CD8-positive, alpha-beta memory T cell (primary cell): Measurements from ENCODE around the gene DHRS13. TPM values are rescaled to one million over a fixed set of nuclear protein-coding genes. Genes with fewer than 3 reads are reported as not detected.
"Not testable (repeated sequence)": the region's sequence is repeated elsewhere in the genome, so short reads cannot be mapped to it uniquely, and the experiment has no call there.

ENCODE experiments used
- CTCF ChIA-PET: fragments of 350-600 bp; sonication (Branson Sonifier 250); formaldehyde crosslinking; loops from one replicate; lab custom pipeline; 2021; ENCODE audit warnings: antibody characterized with exemption; lab: Charles Lee
- POLR2A ChIA-PET: fragments of 350-600 bp; sonication (Branson Sonifier 250); formaldehyde crosslinking; loops from one replicate; lab custom pipeline; 2021; ENCODE audit warnings: antibody characterized with exemption; lab: Charles Lee
- DNase-seq, 5 donors: peaks; one replicate each; pipeline versions ENCODE4 v3.0.0 to v3.0.0-alpha.2; 2020 to 2022; ENCODE audit warnings: mixed read lengths in 1 of 5
- H3K27ac ChIP-seq: one replicate; pipeline ENCODE4 v1.7.0; 2013; ENCODE audit warnings: low read depth, mild to moderate bottlenecking, low read length, moderate library complexity
- H3K27me3 ChIP-seq: 2 replicates; pipeline ENCODE4 v1.7.0; 2013; ENCODE audit warnings: low read length, mild to moderate bottlenecking; ENCODE audit not compliant: insufficient read depth, poor library complexity, severe bottlenecking
- H3K36me3 ChIP-seq: 2 replicates; pipeline ENCODE4 v1.7.0; 2013; ENCODE audit warnings: mild to moderate bottlenecking, low read length, moderate library complexity; ENCODE audit not compliant: insufficient read depth
- H3K4me1 ChIP-seq: 2 replicates; pipeline ENCODE4 v1.7.0; 2013; ENCODE audit warnings: mild to moderate bottlenecking, low read length, moderate library complexity; ENCODE audit not compliant: insufficient read depth
- H3K4me3 ChIP-seq: 2 replicates; pipeline ENCODE4 v1.7.0; 2013; ENCODE audit warnings: mild to moderate bottlenecking, low read length
- H3K9me3 ChIP-seq: 2 replicates; pipeline ENCODE4 v1.7.0; 2013; ENCODE audit warnings: mild to moderate bottlenecking, low read length
- H3K27ac Mint-ChIP-seq, 8 donors: one replicate each; pipeline ENCODE4 v1.8.0; 2020 to 2021; ENCODE audit warnings: mixed read lengths in 8 of 8, mild to moderate bottlenecking in 6 of 8, inconsistent platforms in 3 of 8, moderate library complexity in 3 of 8
- H3K27me3 Mint-ChIP-seq, 2 donors: one replicate each; pipeline ENCODE4 v1.8.0; 2020 to 2021; ENCODE audit warnings: mixed read lengths in 2 of 2, mild to moderate bottlenecking in 1 of 2, moderate library complexity in 1 of 2
- H3K36me3 Mint-ChIP-seq, 3 donors: one replicate each; pipeline ENCODE4 v1.8.0; 2020 to 2021; ENCODE audit warnings: mixed read lengths in 3 of 3, inconsistent platforms in 1 of 3, mild to moderate bottlenecking in 1 of 3
- H3K4me1 Mint-ChIP-seq, 3 donors: one replicate each; pipeline ENCODE4 v1.8.0; 2020 to 2021; ENCODE audit warnings: mixed read lengths in 3 of 3, inconsistent platforms in 1 of 3, mild to moderate bottlenecking in 1 of 3
- H3K4me3 Mint-ChIP-seq, 7 donors: one replicate each; pipeline ENCODE4 v1.8.0; 2020 to 2021; ENCODE audit warnings: mixed read lengths in 7 of 7, mild to moderate bottlenecking in 6 of 7, moderate library complexity in 4 of 7, inconsistent platforms in 2 of 7
- H3K9me3 Mint-ChIP-seq, 5 donors: one replicate each; pipeline ENCODE4 v1.8.0; 2020 to 2022; ENCODE audit warnings: mixed read lengths in 5 of 5, mild to moderate bottlenecking in 3 of 5, moderate library complexity in 2 of 5, inconsistent platforms in 1 of 5
- polyA plus RNA-seq: library from polyadenylated mRNA; unstranded; fragments of 300-500 nt; fragmentation: Illumina TruSeq; gene quantifications from one replicate; pipeline ENCODE4 v1.2.3, GENCODE V29; 2021
- total RNA-seq, 2 experiments: library from RNA; stranded (reverse); gene quantifications; one replicate each; pipeline ENCODE4 v1.2.3, GENCODE V29; 2021

The DHRS13 gene
- total and polyA plus RNA-seq, 3 experiments from 2014 or later: 26.5 to 34.7 (median 32.6) TPM

GRCh38 chr17:28897769-28898526 lies 4.9 kb downstream of the DHRS13 start:
- DNase-seq: peak in 1 of 5 donors; percentile 58
- Histone ChIP-seq H3K4me3 (peak overlapping the region; percentile 93), H3K4me1 (peaks cover 64% of the 10 kb centered on the region), H3K36me3 (peaks cover 5% of the 10 kb centered on the region), H3K27me3 (no peaks in the 10 kb centered on the region), H3K27ac (peak overlapping the region; percentile 84), H3K9me3 (no peaks in the 10 kb centered on the region)
- peak overlapping the region; percentile 83 to 97 (median 95) for H3K27ac Mint-ChIP-seq
- ChIA-PET CTCF (interaction anchor here (0.7 to 3.2 kb wide), 16 partner anchors 8 to 178 kb away, joined by 3 to 16 read pairs (median 4); partner anchors contain the start of genes FAM222B, PHF12, RPL23A and TLCD1), POLR2A (interaction anchor here (0.6 to 3.1 kb wide), 7 partner anchors 13 to 187 kb away, joined by 3 to 28 read pairs (median 4); partner anchors contain the start of gene PHF12)
- H3K9me3 Mint-ChIP-seq: no peaks in the 10 kb centered on the region
- H3K4me3 Mint-ChIP-seq: peak overlapping the region; percentile 88 to 99 (median 97)
- H3K4me1 Mint-ChIP-seq: peaks cover 59 to 77% (median 62%) of the 10 kb centered on the region in 3 donors
- H3K36me3 Mint-ChIP-seq: peaks cover 0 to 42% (median 8%) of the 10 kb centered on the region in 3 donors
- H3K27me3 Mint-ChIP-seq: no peaks in the 10 kb centered on the region

- peak within 1 kb of the TSS; percentile 93 for H3K4me3 ChIP-seq
- H3K4me1 ChIP-seq: peaks cover 72% of the 10 kb centered on the region
- no peaks in the 10 kb centered on the region for H3K9me3 ChIP-seq
- H3K27ac Mint-ChIP-seq: peak within 1 kb of the TSS; percentile 94 to 98 (median 96)
- H3K27me3 ChIP-seq: no peaks in the 10 kb centered on the region
- H3K4me3 Mint-ChIP-seq: peak within 1 kb of the TSS; percentile 88 to 99 (median 97)
- H3K36me3 ChIP-seq: peaks cover 5% of the 10 kb centered on the region
- peak within 1 kb of the TSS; percentile 84 for H3K27ac ChIP-seq
- POLR2A ChIA-PET: interaction anchor here (0.6 to 3.1 kb wide), 10 partner anchors 14 to 385 kb away, joined by 3 to 28 read pairs (median 4); partner anchors contain the start of gene PHF12
- no peaks in the 10 kb centered on the region for H3K27me3 Mint-ChIP-seq
- no peaks in the 10 kb centered on the region for H3K9me3 Mint-ChIP-seq
- DNase-seq: peak; percentile 49 to 81 (median 68)
- H3K4me1 Mint-ChIP-seq: peaks cover 62 to 80% (median 66%) of the 10 kb centered on the region in 3 donors
- H3K36me3 Mint-ChIP-seq: peaks cover 0 to 42% (median 8%) of the 10 kb centered on the region in 3 donors
- CTCF ChIA-PET: interaction anchor here (0.7 to 3.2 kb wide), 15 partner anchors 9 to 177 kb away, joined by 3 to 16 read pairs (median 4); partner anchors contain the start of genes FAM222B and RPL23A
These were observed 5.8 kb downstream of the DHRS13 start, which contains the start of gene FLOT2 for GRCh38 chr17:28896884-28897768. FLOT2 (minus strand) TSS chr17:28897733; CDS start chr17:28897574, 159 bp downstream.

GRCh38 chr17:28896491-28896883 lies 6.4 kb downstream of the DHRS13 start:
- peak overlapping the region; percentile 84 for H3K27ac ChIP-seq

GRCh38 chr17:28895794-28896447 lies 7.0 kb downstream of the DHRS13 start:
- Mint-ChIP-seq H3K9me3 (no peaks in the 10 kb centered on the region), H3K36me3 (peaks cover 0 to 49% (median 13%) of the 10 kb centered on the region in 3 donors), H3K4me1 (peaks cover 64 to 81% (median 70%) of the 10 kb centered on the region in 3 donors), H3K27ac (peak overlapping the region; percentile 83 to 98 (median 96)), H3K4me3 (peak overlapping the region; percentile 88 to 99 (median 97)), H3K27me3 (no peaks in the 10 kb centered on the region)
- Histone ChIP-seq H3K27me3 (no peaks in the 10 kb centered on the region), H3K9me3 (no peaks in the 10 kb centered on the region), H3K4me1 (peaks cover 72% of the 10 kb centered on the region), H3K4me3 (peak overlapping the region; percentile 93), H3K36me3 (peaks cover 5% of the 10 kb centered on the region), H3K27ac (peak overlapping the region; percentile 84)
- ChIA-PET CTCF (interaction anchor here (1.3 to 3.1 kb wide), 6 partner anchors 12 to 169 kb away, joined by 3 to 16 read pairs (median 5); no protein-coding TSS in a partner anchor), POLR2A (interaction anchor here (0.5 to 1.4 kb wide), 3 partner anchors 29 to 83 kb away, joined by 3 to 5 read pairs (median 5); no protein-coding TSS in a partner anchor)
- no peak for DNase-seq

More at GRCh38 chr17:28896491-28896883, 6.4 kb downstream of the DHRS13 start:
- Histone ChIP-seq H3K4me3 (peak overlapping the region; percentile 93), H3K4me1 (peaks cover 72% of the 10 kb centered on the region), H3K27me3 (no peaks in the 10 kb centered on the region), H3K36me3 (peaks cover 5% of the 10 kb centered on the region), H3K9me3 (no peaks in the 10 kb centered on the region)
- ChIA-PET CTCF (interaction anchor here (1.0 to 3.1 kb wide), 7 partner anchors 12 to 170 kb away, joined by 3 to 16 read pairs (median 5); no protein-coding TSS in a partner anchor), POLR2A (interaction anchor here (1.1 to 1.6 kb wide), 3 partner anchors 41 to 84 kb away, joined by 3 to 5 read pairs (median 4); no protein-coding TSS in a partner anchor)
- no peaks in the 10 kb centered on the region for H3K9me3 Mint-ChIP-seq
- H3K4me3 Mint-ChIP-seq: peak overlapping the region; percentile 88 to 99 (median 97)
- DNase-seq: no peak
- H3K27ac Mint-ChIP-seq: peak overlapping the region; percentile 83 to 98 (median 96)
- no peaks in the 10 kb centered on the region for H3K27me3 Mint-ChIP-seq
- H3K36me3 Mint-ChIP-seq: peaks cover 0 to 43% (median 10%) of the 10 kb centered on the region in 3 donors
- H3K4me1 Mint-ChIP-seq: peaks cover 61 to 80% (median 66%) of the 10 kb centered on the region in 3 donors

- Mint-ChIP-seq H3K4me1 (peaks cover 56 to 75% (median 68%) of the 10 kb centered on the region in 3 donors), H3K27ac (peak overlapping the region; percentile 93 to 98 (median 97)), H3K36me3 (peaks cover 0 to 49% (median 8%) of the 10 kb centered on the region in 3 donors), H3K4me3 (peak overlapping the region; percentile 71 to 88 (median 78))
- not testable (repeated sequence) for H3K36me3 ChIP-seq, H3K27me3 Mint-ChIP-seq, H3K9me3 Mint-ChIP-seq, H3K9me3 ChIP-seq, H3K27me3 ChIP-seq
- POLR2A ChIA-PET: interaction anchor here (0.6 to 1.5 kb wide), 4 partner anchors 9 to 57 kb away, joined by 4 to 7 read pairs (median 5); partner anchors contain the start of genes DHRS13 and FAM222B
- peak overlapping the region; percentile 48 for H3K4me3 ChIP-seq
- peak overlapping the region; percentile 41 for H3K27ac ChIP-seq
- H3K4me1 ChIP-seq: peaks cover 64% of the 10 kb centered on the region
- CTCF ChIA-PET: interaction anchor here (0.9 to 1.8 kb wide), 5 partner anchors 9 to 167 kb away, joined by 3 to 7 read pairs (median 4); partner anchors contain the start of gene TLCD1
- DNase-seq: peak in 1 of 5 donors; percentile 41
These were observed 9.4 kb downstream of the DHRS13 start for GRCh38 chr17:28893248-28894183.

GRCh38 chr17:28892024-28892423 lies 10.9 kb downstream of the DHRS13 start:
- H3K4me1 Mint-ChIP-seq: peaks cover 51 to 73% (median 61%) of the 10 kb centered on the region in 3 donors
- H3K9me3 Mint-ChIP-seq: no peaks in the 10 kb centered on the region
- no peaks in the 10 kb centered on the region for H3K27me3 Mint-ChIP-seq
- peak overlapping the region in 6 of 8 donors; percentile 50 to 83 (median 80) for H3K27ac Mint-ChIP-seq
- CTCF ChIA-PET: interaction anchor here (1.5 to 1.8 kb wide), 2 partner anchors 10 to 129 kb away, joined by 4 to 5 read pairs; partner anchors contain the start of gene DHRS13
- H3K27ac ChIP-seq: no peak overlapping the region
- DNase-seq: no peak
- no peaks in the 10 kb centered on the region for H3K27me3 ChIP-seq
- peak overlapping the region in 2 of 7 donors; percentile 2 to 36 for H3K4me3 Mint-ChIP-seq
- H3K9me3 ChIP-seq: no peaks in the 10 kb centered on the region
- POLR2A ChIA-PET: interaction anchor here (0.6 to 1.5 kb wide), 2 partner anchors 10 to 230 kb away, joined by 3 to 6 read pairs; partner anchors contain the start of genes DHRS13 and SUPT6H
- peaks cover 10% of the 10 kb centered on the region for H3K36me3 ChIP-seq
- H3K4me3 ChIP-seq: no peak overlapping the region
- H3K4me1 ChIP-seq: peaks cover 56% of the 10 kb centered on the region
- H3K36me3 Mint-ChIP-seq: peaks cover 0 to 54% (median 8%) of the 10 kb centered on the region in 3 donors
